Testis (tissue), 3 donors: ENCODE data around the gene DCDC2C. TPM values are rescaled to one million over a fixed set of nuclear protein-coding genes. Genes with fewer than 3 reads are reported as not detected.
"Not testable (repeated sequence)": the region's sequence is repeated elsewhere in the genome, so short reads cannot be mapped to it uniquely, and the experiment has no call there.

Experiments
- DNase-seq: peaks from one replicate; pipeline ENCODE4 v3.0.0-alpha.2; 2019
- H3K27ac ChIP-seq, 2 donors: fragments of 200-600 bp; sonication (generic); one replicate each; pipeline ENCODE4 v1.5.1; 2019
- H3K27me3 ChIP-seq: fragments of 200-600 bp; sonication (generic); one replicate; pipeline ENCODE4 v1.5.1; 2019
- H3K36me3 ChIP-seq: fragments of 200-600 bp; sonication (generic); one replicate; pipeline ENCODE4 v1.5.1; 2017; ENCODE audit warnings: low read depth; ENCODE audit errors: missing control alignments
- H3K4me1 ChIP-seq: fragments of 200-600 bp; sonication (generic); one replicate; pipeline ENCODE4 v1.5.1; 2019
- H3K4me3 ChIP-seq, 2 donors: fragments of 200-600 bp; sonication (generic); one replicate each; pipeline ENCODE4 v1.5.1; 2017 to 2019
- H3K9me3 ChIP-seq: fragments of 200-600 bp; sonication (generic); one replicate; pipeline ENCODE4 v1.5.1; 2017
- POLR2A ChIP-seq: fragments of 450-650 bp; IDR thresholded peaks from one replicate; pipeline ENCODE4 v1.6.1; 2017; ENCODE audit warnings: antibody characterized with exemption, mild to moderate bottlenecking, moderate library complexity
- WGBS, 2 donors: methylation state at CpG; one replicate each; pipeline ENCODE4 v1.1.5; 2018; 5-methylcytosine and 5-hydroxymethylcytosine counted together
- intact Hi-C: fragments of 100-400 bp; cut with DNase I; formaldehyde crosslinking; loops from one replicate; pipeline ENCODE4 v1.15.1; 2023; ENCODE audit warnings: low total_unique reads
- polyA plus RNA-seq: library from polyadenylated mRNA; stranded (reverse); fragments of 350-450 nt; fragmentation: Illumina TruSeq; extraction: RNeasy Lipid Tissue Mini Kit (QIAGEN cat#74804); gene quantifications from one replicate; pipeline ENCODE4 v1.2.3, GENCODE V29; 2014; ENCODE audit warnings: low read depth, low replicate concordance; ENCODE audit not compliant: insufficient read depth
- total RNA-seq, 2 donors: library from RNA; depleted of rRNA; stranded (reverse); fragments of >200 nt; gene quantifications; one replicate each; pipeline ENCODE4 v1.2.3, GENCODE V29; 2016
- TF ChIP-seq, protein P1 (sequence below), 3 experiments: fragments of 450-650 bp in 2 of 3; fragments of 200-600 bp in 1 of 3; sonication (generic) in 1 of 3; IDR thresholded peaks; one replicate each; pipeline ENCODE4 v1.5.1; 2016 to 2019; ENCODE audit warnings: antibody characterized with exemption in 3 of 3, mild to moderate bottlenecking in 2 of 3, moderate library complexity in 1 of 3

The DCDC2C gene
- total and polyA plus RNA-seq, 3 donors from 2014 or later: 9.9 to 12.1 (median 10.6) TPM

DNA sequence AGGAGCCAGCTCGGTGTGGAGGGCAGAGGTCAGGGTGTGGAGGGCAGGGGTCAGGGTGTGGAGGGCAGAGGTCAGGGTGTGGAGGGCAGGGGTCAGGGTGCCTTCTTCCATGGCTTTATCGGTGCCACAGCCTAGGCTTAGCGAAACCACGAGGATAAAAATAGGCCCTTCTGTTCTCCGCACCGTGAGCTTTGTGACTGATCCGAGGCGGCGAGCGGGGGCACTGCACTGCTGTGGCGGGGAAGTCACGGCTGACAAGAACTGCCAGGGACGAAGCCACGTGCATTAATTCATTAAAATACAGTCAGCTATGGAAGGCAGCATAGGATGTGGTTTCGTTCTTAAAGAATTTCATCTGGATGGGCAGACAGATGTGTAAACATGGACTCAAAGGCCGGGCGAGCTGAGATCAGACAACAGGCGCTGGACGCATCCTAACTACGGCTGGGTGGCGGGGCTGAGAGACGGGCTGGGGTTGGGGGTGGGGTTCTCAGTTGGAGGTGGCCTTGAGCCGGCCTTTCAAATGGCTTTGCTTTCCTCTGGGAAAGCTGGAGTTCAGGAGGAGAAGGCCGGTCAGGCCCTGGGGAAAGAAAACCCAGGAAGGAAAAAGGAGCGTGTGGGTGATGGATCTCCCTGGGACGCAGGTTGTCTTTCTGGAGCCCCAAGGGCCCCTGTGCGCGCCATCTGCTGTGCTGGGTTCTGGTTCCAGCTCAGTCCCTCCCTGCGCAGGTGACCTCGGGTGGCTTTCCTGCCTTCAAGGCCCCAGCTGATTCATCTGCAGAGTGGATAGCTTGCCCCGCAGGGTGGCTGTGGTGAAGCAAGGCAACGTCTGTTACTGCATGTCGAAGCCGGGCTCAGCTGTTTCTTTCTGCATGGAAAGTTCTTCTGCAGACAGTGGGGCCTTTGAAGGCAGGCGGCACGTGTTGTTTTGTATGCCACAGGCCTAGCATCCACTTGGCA lies 46.3 kb upstream of the DCDC2C start:
- WGBS, 2 donors: 62 to 73% methylated on average over 36 of the region's 36 CpGs
- H3K36me3 ChIP-seq: no peaks in the 10 kb centered on the region
- intact Hi-C loops: no loop called here
- H3K9me3 ChIP-seq: no peaks in the 10 kb centered on the region
- peak; percentile 44 for DNase-seq
- H3K4me3 ChIP-seq: no peak overlapping the region
- no peaks in the 10 kb centered on the region for H3K27me3 ChIP-seq
- H3K4me1 ChIP-seq: peaks cover 30% of the 10 kb centered on the region
- TF ChIP-seq, protein P1, sequence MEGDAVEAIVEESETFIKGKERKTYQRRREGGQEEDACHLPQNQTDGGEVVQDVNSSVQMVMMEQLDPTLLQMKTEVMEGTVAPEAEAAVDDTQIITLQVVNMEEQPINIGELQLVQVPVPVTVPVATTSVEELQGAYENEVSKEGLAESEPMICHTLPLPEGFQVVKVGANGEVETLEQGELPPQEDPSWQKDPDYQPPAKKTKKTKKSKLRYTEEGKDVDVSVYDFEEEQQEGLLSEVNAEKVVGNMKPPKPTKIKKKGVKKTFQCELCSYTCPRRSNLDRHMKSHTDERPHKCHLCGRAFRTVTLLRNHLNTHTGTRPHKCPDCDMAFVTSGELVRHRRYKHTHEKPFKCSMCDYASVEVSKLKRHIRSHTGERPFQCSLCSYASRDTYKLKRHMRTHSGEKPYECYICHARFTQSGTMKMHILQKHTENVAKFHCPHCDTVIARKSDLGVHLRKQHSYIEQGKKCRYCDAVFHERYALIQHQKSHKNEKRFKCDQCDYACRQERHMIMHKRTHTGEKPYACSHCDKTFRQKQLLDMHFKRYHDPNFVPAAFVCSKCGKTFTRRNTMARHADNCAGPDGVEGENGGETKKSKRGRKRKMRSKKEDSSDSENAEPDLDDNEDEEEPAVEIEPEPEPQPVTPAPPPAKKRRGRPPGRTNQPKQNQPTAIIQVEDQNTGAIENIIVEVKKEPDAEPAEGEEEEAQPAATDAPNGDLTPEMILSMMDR (IDR thresholded peaks at IDR 0.05): no peak
- no peak for TF ChIP-seq POLR2A
- peak overlapping the region; percentile 15 to 53 for H3K27ac ChIP-seq

- intact Hi-C loops: no loop called here
- 87 to 89% methylated on average over 7 of the region's 7 CpGs for WGBS, 2 donors
- Histone ChIP-seq H3K36me3 (no peaks in the 10 kb centered on the region), H3K27ac (peak within 1 kb of the TSS; percentile 60 to 80), H3K27me3 (no peaks in the 10 kb centered on the region), H3K4me1 (peaks cover 28% of the 10 kb centered on the region), H3K9me3 (no peaks in the 10 kb centered on the region), H3K4me3 (no peak within 1 kb of the TSS)
- DNase-seq: no peak
- TF ChIP-seq POLR2A: no peak
- TF ChIP-seq, protein P1 (IDR thresholded peaks at IDR 0.05): no peak
Observed at GRCh38 chr2:3657881-3658280, 45.5 kb upstream of the DCDC2C start, which contains the start of gene ALLC. ALLC (plus strand) TSS chr2:3658200; CDS start chr2:3671158, 12,958 bp downstream.

- peak overlapping the region; percentile 60 to 80 for H3K27ac ChIP-seq
- H3K27me3 ChIP-seq: no peaks in the 10 kb centered on the region
- no peaks in the 10 kb centered on the region for H3K36me3 ChIP-seq
- no peaks in the 10 kb centered on the region for H3K9me3 ChIP-seq
- 40 to 43% methylated on average over 15 to 26 of the region's 26 CpGs for WGBS, 2 donors
- intact Hi-C loops: no loop called here
- H3K4me1 ChIP-seq: peaks cover 28% of the 10 kb centered on the region
- DNase-seq: peak; percentile 75
- TF ChIP-seq, protein P1 (IDR thresholded peaks at IDR 0.05): no peak
- no peak for TF ChIP-seq POLR2A
- H3K4me3 ChIP-seq: no peak overlapping the region
Observed at GRCh38 chr2:3659447-3660432, 43.6 kb upstream of the DCDC2C start.

GRCh38 chr2:3660640-3661039 lies 42.7 kb upstream of the DCDC2C start:
- Histone ChIP-seq H3K4me1 (peaks cover 28% of the 10 kb centered on the region), H3K27ac (peak overlapping the region in 1 of 2 donors; percentile 80)
- intact Hi-C loops, DNase-seq, H3K4me3 ChIP-seq, H3K9me3 ChIP-seq, H3K27me3 ChIP-seq, H3K36me3 ChIP-seq: not testable (repeated sequence)
- WGBS, 2 donors: 65 to 72% methylated on average over 7 of the region's 7 CpGs
